HEK293 (cell line): Measurements from ENCODE around the gene MLLT3.

ENCODE experiments used
- CTCF ChIA-PET: fragments of 350-600 bp; formaldehyde crosslinking; extraction: SDS; loops from one replicate; lab custom pipeline; 2021; ENCODE audit warnings: antibody characterized with exemption; lab: Yijun Ruan, JAX
- POLR2A ChIA-PET: fragments of 300-600 bp; formaldehyde crosslinking; extraction: SDS; loops from one replicate; lab custom pipeline; 2020; ENCODE audit warnings: antibody characterized with exemption, inconsistent platforms; lab: Yijun Ruan, JAX
- H3K27ac ChIP-seq: fragments of 200-500 bp; sonication (Bioruptor generic); 2 replicates; pipeline ENCODE4 v1.5.1; 2014; ENCODE audit warnings: low read depth, low read length, control low read depth, inconsistent platforms; ENCODE audit errors: extremely low read depth
- H3K36me3 ChIP-seq, 2 experiments: fragments of 200-500 bp in 1 of 2; sonication (Bioruptor generic) in 1 of 2; 1 replicate in 1 of 2; 2 replicates in 1 of 2; pipeline ENCODE4 v1.5.1; 2014 to 2017; ENCODE audit warnings: inconsistent platforms in 2 of 2, low read length in 2 of 2; ENCODE audit not compliant: control insufficient read depth in 2 of 2, insufficient read depth in 1 of 2
- H3K4me1 ChIP-seq: fragments of 200-500 bp; sonication (Bioruptor generic); 2 replicates; pipeline ENCODE4 v1.5.1; 2014; ENCODE audit warnings: mild to moderate bottlenecking, low read length, inconsistent platforms; ENCODE audit not compliant: control insufficient read depth, insufficient read depth
- H3K4me3 ChIP-seq: 2 replicates; pipeline ENCODE4 v1.5.1; 2011; ENCODE audit warnings: low read depth, mild to moderate bottlenecking, control low read depth, low read length, moderate library complexity
- H3K9me3 ChIP-seq: fragments of 200-500 bp; sonication (Bioruptor generic); 2 replicates; pipeline ENCODE4 v1.5.1; 2014; ENCODE audit warnings: low read depth, low read length, inconsistent platforms; ENCODE audit not compliant: control insufficient read depth, insufficient read depth
- BCL11A ChIP-seq: fragments of 450-650 bp; formaldehyde crosslinking; IDR thresholded peaks from 2 replicates; pipeline ENCODE4 v1.5.1; 2016; ENCODE audit warnings: low read depth, missing biosample characterization, missing genetic modification characterization
- FEZF1 ChIP-seq: fragments of 450-650 bp; formaldehyde crosslinking; IDR thresholded peaks from 2 replicates; pipeline ENCODE4 v1.5.1; 2016; ENCODE audit warnings: missing biosample characterization, missing genetic modification characterization
- GLI4 ChIP-seq: fragments of 450-650 bp; formaldehyde crosslinking; IDR thresholded peaks from 2 replicates; pipeline ENCODE4 v1.5.1; 2016; ENCODE audit warnings: missing biosample characterization, missing genetic modification characterization
- HOXD13 ChIP-seq: sonication (generic); formaldehyde crosslinking; IDR thresholded peaks from 2 replicates; pipeline ENCODE4 v1.8.0; 2022; ENCODE audit warnings: missing genetic modification reagents, borderline replicate concordance
- MZF1 ChIP-seq: fragments of 450-650 bp; formaldehyde crosslinking; IDR thresholded peaks from 2 replicates; pipeline ENCODE4 v1.5.1; 2017; ENCODE audit warnings: missing biosample characterization, missing genetic modification characterization, borderline replicate concordance
- RBAK ChIP-seq: fragments of 450-650 bp; formaldehyde crosslinking; IDR thresholded peaks from 2 replicates; pipeline ENCODE4 v1.5.1; 2016; ENCODE audit warnings: missing biosample characterization, missing genetic modification characterization
- SP7 ChIP-seq: fragments of 450-650 bp; formaldehyde crosslinking; IDR thresholded peaks from 2 replicates; pipeline ENCODE4 v1.5.1; 2016; ENCODE audit warnings: missing biosample characterization, missing genetic modification characterization
- ZBTB26 ChIP-seq: fragments of 450-650 bp; formaldehyde crosslinking; optimal IDR thresholded peaks from 2 replicates; pipeline ENCODE3; 2016; ENCODE audit warnings: missing biosample characterization, mild to moderate bottlenecking, missing genetic modification characterization
- ZNF155 ChIP-seq: fragments of 450-650 bp; formaldehyde crosslinking; IDR thresholded peaks from 2 replicates; pipeline ENCODE4 v1.5.1; 2016; ENCODE audit warnings: missing biosample characterization, missing genetic modification characterization
- ZNF292 ChIP-seq: fragments of 450-650 bp; formaldehyde crosslinking; IDR thresholded peaks from 2 replicates; pipeline ENCODE4 v1.5.1; 2016; ENCODE audit warnings: low read depth, missing biosample characterization, missing genetic modification characterization, borderline replicate concordance
- ZNF335 ChIP-seq: fragments of 450-650 bp; formaldehyde crosslinking; conservative IDR thresholded peaks from 2 replicates; pipeline ENCODE4 v1.5.1; 2016; ENCODE audit warnings: missing biosample characterization, missing genetic modification characterization
- ZNF37A ChIP-seq: fragments of 450-650 bp; IDR thresholded peaks from 2 replicates; pipeline ENCODE4 v1.5.1; 2018; ENCODE audit warnings: missing biosample characterization, missing genetic modification characterization
- ZNF416 ChIP-seq: fragments of 450-650 bp; formaldehyde crosslinking; IDR thresholded peaks from 2 replicates; pipeline ENCODE4 v1.5.1; 2016; ENCODE audit warnings: missing biosample characterization, missing genetic modification characterization
- ZNF48 ChIP-seq: fragments of 450-650 bp; formaldehyde crosslinking; IDR thresholded peaks from 2 replicates; pipeline ENCODE4 v1.5.1; 2016; ENCODE audit warnings: missing biosample characterization, missing genetic modification characterization
- ZNF501 ChIP-seq: fragments of 450-650 bp; formaldehyde crosslinking; IDR thresholded peaks from 2 replicates; pipeline ENCODE4 v1.5.1; 2016; ENCODE audit warnings: missing biosample characterization, missing genetic modification characterization
- ZNF548 ChIP-seq: fragments of 450-650 bp; formaldehyde crosslinking; IDR thresholded peaks from 2 replicates; pipeline ENCODE4 v1.5.1; 2016; ENCODE audit warnings: missing biosample characterization, missing genetic modification characterization
- ZNF600 ChIP-seq: fragments of 450-650 bp; formaldehyde crosslinking; IDR thresholded peaks from 2 replicates; pipeline ENCODE4 v1.5.1; 2016; ENCODE audit warnings: missing biosample characterization, missing genetic modification characterization
- ZNF645 ChIP-seq: fragments of 450-650 bp; formaldehyde crosslinking; IDR thresholded peaks from 2 replicates; pipeline ENCODE4; 2016; ENCODE audit warnings: missing biosample characterization, missing genetic modification characterization
- ZNF660 ChIP-seq: fragments of 450-650 bp; IDR thresholded peaks from 2 replicates; pipeline ENCODE4 v1.5.1; 2018; ENCODE audit warnings: missing biosample characterization, mild to moderate bottlenecking, missing genetic modification characterization
- ZNF670 ChIP-seq: fragments of 450-650 bp; formaldehyde crosslinking; IDR thresholded peaks from 2 replicates; pipeline ENCODE4 v1.5.1; 2016; ENCODE audit warnings: missing biosample characterization, missing genetic modification characterization, low read depth
- ZNF677 ChIP-seq: fragments of 450-650 bp; IDR thresholded peaks from 2 replicates; pipeline ENCODE4 v1.5.0; 2018; ENCODE audit warnings: missing biosample characterization, mild to moderate bottlenecking, missing genetic modification characterization, moderate library complexity
- ZNF701 ChIP-seq: fragments of 450-650 bp; formaldehyde crosslinking; IDR thresholded peaks from 2 replicates; pipeline ENCODE4 v1.5.1; 2016; ENCODE audit warnings: missing biosample characterization, missing genetic modification characterization
- ZNF76 ChIP-seq: fragments of 450-650 bp; formaldehyde crosslinking; IDR thresholded peaks from 2 replicates; pipeline ENCODE4; 2016; ENCODE audit warnings: low read depth, missing biosample characterization, missing genetic modification characterization, borderline replicate concordance
- ZNF785 ChIP-seq: fragments of 450-650 bp; formaldehyde crosslinking; IDR thresholded peaks from 2 replicates; pipeline ENCODE4 v1.5.1; 2016; ENCODE audit warnings: missing biosample characterization, missing genetic modification characterization
- ZSCAN16 ChIP-seq: fragments of 450-650 bp; formaldehyde crosslinking; IDR thresholded peaks from 2 replicates; pipeline ENCODE4 v1.5.1; 2016; ENCODE audit warnings: missing biosample characterization, missing genetic modification characterization
- ZSCAN4 ChIP-seq: fragments of 450-650 bp; formaldehyde crosslinking; IDR thresholded peaks from 2 replicates; pipeline ENCODE4 v1.5.1; 2017; ENCODE audit warnings: missing biosample characterization, missing genetic modification characterization

The MLLT3 gene

GRCh38 chr9:20518737-20519136, 103.6 kb downstream of the MLLT3 start:
- no peak overlapping the region for H3K4me3 ChIP-seq
- no peaks in the 10 kb centered on the region for H3K36me3 ChIP-seq
- H3K9me3 ChIP-seq: no peaks in the 10 kb centered on the region
- CTCF ChIA-PET: no interaction called here
- H3K27ac ChIP-seq: no peak overlapping the region
- TF ChIP-seq ZNF785 (tag by site-specific recombination) (no peak), ZNF660 (tag by site-specific recombination) (no peak)
- no peaks in the 10 kb centered on the region for H3K4me1 ChIP-seq
- POLR2A ChIA-PET: no interaction called here

DNA sequence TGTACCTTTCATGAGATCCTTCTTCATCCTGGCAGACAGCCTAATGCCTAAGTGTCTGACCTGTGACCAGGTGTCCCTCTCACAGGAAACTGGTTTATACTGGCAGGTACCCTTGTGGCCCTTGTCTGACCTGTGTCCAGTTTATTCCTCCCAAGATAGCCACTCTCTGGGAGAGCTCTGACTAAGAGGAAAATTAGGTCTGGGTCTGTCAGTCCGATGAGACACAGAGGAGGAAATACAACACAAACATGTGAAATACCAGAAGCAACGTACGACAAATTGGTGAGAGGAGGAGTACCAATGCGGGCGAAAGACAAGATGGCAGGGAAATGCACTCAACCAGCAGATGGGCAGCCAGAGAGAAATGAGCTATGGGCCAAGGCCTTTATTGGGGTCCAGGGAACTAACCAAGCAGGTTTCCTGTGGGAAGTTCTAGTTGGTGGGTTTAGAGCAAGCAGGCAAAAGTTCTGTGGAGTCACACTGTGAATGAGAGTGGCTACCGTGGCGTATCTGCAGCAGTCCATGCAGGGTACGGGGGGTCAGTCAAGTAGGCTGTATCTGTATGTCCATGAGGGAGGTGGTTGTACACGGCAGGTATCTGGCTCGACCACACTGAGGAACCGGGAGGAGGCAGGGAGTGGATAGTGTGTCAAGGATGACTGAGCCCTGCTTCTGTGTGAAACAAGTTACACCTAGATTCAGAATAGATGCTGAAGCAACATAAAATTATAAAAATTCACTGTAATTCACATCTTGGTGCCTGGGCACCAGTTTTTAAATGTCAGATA, 109.0 kb downstream of the MLLT3 start:
- POLR2A ChIA-PET: no interaction called here
- no peak overlapping the region for H3K27ac ChIP-seq
- TF ChIP-seq ZNF335 (tag by site-specific recombination): no peak
- no peak for TF ChIP-seq ZNF292
- TF ChIP-seq ZNF701 (tag by site-specific recombination): no peak
- TF ChIP-seq ZNF670 (tag by site-specific recombination): no peak
- no peak for TF ChIP-seq ZNF501
- TF ChIP-seq ZNF645 (tag by site-specific recombination): no peak
- TF ChIP-seq ZNF76 (tag by site-specific recombination): no peak
- TF ChIP-seq HOXD13 (CRISPR knock-in tag): no peak
- no peak for TF ChIP-seq GLI4 (tag by site-specific recombination)
- TF ChIP-seq BCL11A (tag by site-specific recombination): no peak
- no peak for TF ChIP-seq ZNF548 (tag by site-specific recombination)
- no peak for TF ChIP-seq ZNF677 (tag by site-specific recombination)
- no peak for TF ChIP-seq ZBTB26
- no peak for TF ChIP-seq MZF1
- no peak for TF ChIP-seq ZNF416 (tag by site-specific recombination)
- no peaks in the 10 kb centered on the region for H3K9me3 ChIP-seq
- H3K4me3 ChIP-seq: no peak overlapping the region
- CTCF ChIA-PET: interaction anchor here (1.5 kb wide), 1 partner anchor 13 kb away, joined by 4 read pairs; no protein-coding TSS in a partner anchor
- H3K4me1 ChIP-seq: peaks cover 7% of the 10 kb centered on the region; the same call in 1 of the 2 replicates
- H3K36me3 ChIP-seq: no peaks in the 10 kb centered on the region

DNA sequence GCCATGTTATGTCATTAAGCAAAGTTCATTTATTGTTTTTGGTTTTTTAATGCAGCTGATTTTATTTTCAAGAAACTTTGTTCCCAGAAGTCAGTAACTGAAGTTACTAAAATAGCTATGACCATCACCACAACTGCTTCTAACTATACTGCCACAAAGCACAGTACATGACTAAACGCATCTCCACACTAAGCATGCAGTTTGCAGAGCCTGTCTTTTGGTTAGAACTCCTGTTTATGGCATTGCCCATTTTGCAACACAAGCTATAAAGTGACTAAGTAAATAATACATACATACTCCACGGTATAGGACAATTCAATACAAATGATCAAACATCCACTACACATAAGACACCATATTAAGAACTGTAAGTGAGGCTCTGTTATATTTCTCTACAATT, 109.7 kb downstream of the MLLT3 start:
- ChIA-PET POLR2A (no interaction called here), CTCF (interaction anchor here (0.6 to 1.5 kb wide), 2 partner anchors 7 to 13 kb away, joined by 3 to 4 read pairs; no protein-coding TSS in a partner anchor)
- Histone ChIP-seq H3K4me3 (no peak overlapping the region), H3K27ac (no peak overlapping the region), H3K36me3 (no peaks in the 10 kb centered on the region), H3K4me1 (peaks cover 12% of the 10 kb centered on the region; the same call in 1 of the 2 replicates), H3K9me3 (no peaks in the 10 kb centered on the region)
- no peak for TF ChIP-seq SP7 (tag by site-specific recombination)
- peak; percentile 73 for TF ChIP-seq FEZF1 (tag by site-specific recombination)
- no peak for TF ChIP-seq ZSCAN4 (tag by site-specific recombination)
- TF ChIP-seq ZSCAN16 (tag by site-specific recombination): peak; percentile 76; the same call in 1 of the 2 replicates
- no peak for TF ChIP-seq ZNF701 (tag by site-specific recombination)
- TF ChIP-seq RBAK (tag by site-specific recombination): no peak
- TF ChIP-seq ZNF48 (tag by site-specific recombination): no peak
- TF ChIP-seq ZNF155: no peak
- TF ChIP-seq ZNF600 (tag by site-specific recombination): no peak
- TF ChIP-seq ZNF37A (tag by site-specific recombination): no peak
